Thoracic aorta (tissue), 2 donors: ENCODE results near the gene RAB44. TPM values are rescaled to one million over a fixed set of nuclear protein-coding genes. Genes with fewer than 3 reads are reported as not detected.

Source experiments
- ATAC-seq: fragments of 150-250 bp; one replicate; pipeline ENCODE4 v1.8.0; 2017; ENCODE audit warnings: low read depth; ENCODE audit not compliant: insufficient number of reproducible peaks, low FRiP score
- DNase-seq: peaks from one replicate; pipeline ENCODE4 v3.0.0-alpha.2; 2020; ENCODE audit warnings: low spot score
- H3K27ac ChIP-seq, 2 donors: fragments of 200-600 bp; sonication (generic); 1 replicate in 1 of 2; 2 replicates in 1 of 2; pipeline ENCODE4 v1.5.1; 2016; ENCODE audit warnings: mild to moderate bottlenecking in 2 of 2, moderate library complexity in 2 of 2
- H3K27me3 ChIP-seq: fragments of 200-600 bp; sonication (generic); replicated peaks from 2 replicates; pipeline ENCODE4 v1.6.0; 2016; ENCODE audit warnings: mild to moderate bottlenecking; ENCODE audit not compliant: insufficient read depth
- H3K36me3 ChIP-seq: fragments of 200-600 bp; sonication (generic); one replicate; pipeline ENCODE4 v1.5.1; 2016
- H3K4me1 ChIP-seq, 2 donors: fragments of 200-600 bp; sonication (generic); 1 replicate in 1 of 2; 2 replicates in 1 of 2; pipeline versions ENCODE4 v1.5.1 to v1.6.0; 2016; ENCODE audit warnings: low read depth in 2 of 2, mild to moderate bottlenecking in 1 of 2; ENCODE audit not compliant: control insufficient read depth in 1 of 2
- H3K4me3 ChIP-seq: fragments of 200-600 bp; sonication (generic); 2 replicates; pipeline ENCODE4 v1.5.1; 2016; ENCODE audit warnings: mild to moderate bottlenecking
- H3K9me3 ChIP-seq: fragments of 200-600 bp; sonication (generic); 2 replicates; pipeline ENCODE4 v1.5.1; 2016
- CTCF ChIP-seq: fragments of 200-600 bp; sonication (generic); IDR thresholded peaks from one replicate; pipeline ENCODE4 v1.5.1; 2019; ENCODE audit warnings: antibody characterized with exemption
- total RNA-seq, 2 donors: library from RNA; depleted of rRNA; stranded (reverse); fragments of >200 nt; gene quantifications; one replicate each; pipeline versions ENCODE4 v1.1.0 to v1.2.3, GENCODE V29; 2016

Gene RAB44
- total RNA-seq, 2 donors from 2014 or later: 0.27 TPM; not detected in 1

GRCh38 chr6:36745283-36745682 is 47.7 kb downstream of the RAB44 start:
- Histone ChIP-seq H3K9me3 (peaks cover 4% of the 10 kb centered on the region), H3K36me3 (no peaks in the 10 kb centered on the region), H3K27me3 (no peaks in the 10 kb centered on the region), H3K27ac (no peak overlapping the region), H3K4me1 (no peaks in the 10 kb centered on the region), H3K4me3 (no peak overlapping the region)
- TF ChIP-seq CTCF: no peak
- DNase-seq: no peak
- no peak for ATAC-seq

- no peaks in the 10 kb centered on the region for H3K27me3 ChIP-seq
- H3K36me3 ChIP-seq: no peaks in the 10 kb centered on the region
- ATAC-seq: no peak
- H3K27ac ChIP-seq: no peak overlapping the region
- peaks cover 8% of the 10 kb centered on the region for H3K9me3 ChIP-seq
- TF ChIP-seq CTCF: no peak
- H3K4me1 ChIP-seq: no peaks in the 10 kb centered on the region
- DNase-seq: no peak
- no peak overlapping the region for H3K4me3 ChIP-seq
Measured at GRCh38 chr6:36745836-36746235, 48.2 kb downstream of the RAB44 start.

- no peaks in the 10 kb centered on the region for H3K36me3 ChIP-seq
- H3K9me3 ChIP-seq: peaks cover 8% of the 10 kb centered on the region
- no peak for ATAC-seq
- DNase-seq: no peak
- TF ChIP-seq CTCF: no peak
- no peaks in the 10 kb centered on the region for H3K4me1 ChIP-seq
- H3K27ac ChIP-seq: no peak overlapping the region
- H3K27me3 ChIP-seq: no peaks in the 10 kb centered on the region
- H3K4me3 ChIP-seq: no peak overlapping the region
Measured at GRCh38 chr6:36746251-36746650, 48.6 kb downstream of the RAB44 start.

- no peak for ATAC-seq
- no peaks in the 10 kb centered on the region for H3K36me3 ChIP-seq
- TF ChIP-seq CTCF: no peak
- DNase-seq: no peak
- no peak overlapping the region for H3K27ac ChIP-seq
- no peak overlapping the region for H3K4me3 ChIP-seq
- H3K27me3 ChIP-seq: no peaks in the 10 kb centered on the region
- H3K9me3 ChIP-seq: peaks cover 8% of the 10 kb centered on the region
- H3K4me1 ChIP-seq: no peaks in the 10 kb centered on the region
Measured at GRCh38 chr6:36749829-36750489, 52.3 kb downstream of the RAB44 start.

- ATAC-seq: no peak
- no peak for DNase-seq
- H3K4me1 ChIP-seq: no peaks in the 10 kb centered on the region
- H3K4me3 ChIP-seq: no peak overlapping the region
- no peak overlapping the region for H3K27ac ChIP-seq
- H3K27me3 ChIP-seq: no peaks in the 10 kb centered on the region
- H3K9me3 ChIP-seq: peaks cover 8% of the 10 kb centered on the region
- no peaks in the 10 kb centered on the region for H3K36me3 ChIP-seq
- TF ChIP-seq CTCF: no peak
Measured at GRCh38 chr6:36751091-36751490, 53.5 kb downstream of the RAB44 start.
